MCF 10A (cell line): ENCODE measurements around the gene DKC1. TPM values are rescaled to one million over a fixed set of nuclear protein-coding genes. Genes with fewer than 3 reads are reported as not detected.

Experiments
- BruUV-seq: library from RNA; stranded (reverse); fragments of 400-500 nt; replicated peaks from 2 replicates; lab custom pipeline; 2021; lab: Mats Ljungman, UMichigan
- CTCF ChIA-PET: fragments of 300-600 bp; sonication (Branson Sonifier 250); formaldehyde crosslinking; extraction: SDS; loops from one replicate; lab custom pipeline; 2021; ENCODE audit warnings: antibody characterized with exemption, inconsistent platforms; lab: Yijun Ruan, JAX
- POLR2A ChIA-PET: fragments of 300-600, 350-650 bp; sonication (Branson Sonifier 250); formaldehyde crosslinking; extraction: SDS; loops from one replicate; lab custom pipeline; 2020; ENCODE audit warnings: antibody characterized with exemption, inconsistent platforms; lab: Yijun Ruan, JAX
- DNase-seq: peaks from one replicate; pipeline ENCODE4 v3.0.0-alpha.2; 2018; ENCODE audit not compliant: unreplicated experiment
- H3K27ac Mint-ChIP-seq: one replicate; pipeline ENCODE4 v1.8.0; 2022; ENCODE audit warnings: mild to moderate bottlenecking, low read depth, mixed read lengths; ENCODE audit not compliant: unreplicated experiment
- H3K27me3 Mint-ChIP-seq: one replicate; pipeline ENCODE4 v1.8.0; 2022; ENCODE audit warnings: mixed read lengths; ENCODE audit not compliant: insufficient read depth, unreplicated experiment
- H3K36me3 Mint-ChIP-seq: one replicate; pipeline ENCODE4 v1.8.0; 2022; ENCODE audit warnings: mild to moderate bottlenecking, moderate library complexity, mixed read lengths; ENCODE audit not compliant: insufficient read depth, unreplicated experiment
- H3K4me1 Mint-ChIP-seq: one replicate; pipeline ENCODE4 v1.8.0; 2022; ENCODE audit warnings: mixed read lengths; ENCODE audit not compliant: insufficient read depth, unreplicated experiment
- H3K4me3 Mint-ChIP-seq: one replicate; pipeline ENCODE4 v1.8.0; 2022; ENCODE audit warnings: mild to moderate bottlenecking, moderate library complexity, mixed read lengths; ENCODE audit not compliant: unreplicated experiment
- H3K9me3 Mint-ChIP-seq: one replicate; pipeline ENCODE4 v1.8.0; 2022; ENCODE audit warnings: mixed read lengths; ENCODE audit not compliant: unreplicated experiment
- CTCF ChIP-seq: fragments of 200-600 bp; IDR thresholded peaks from one replicate; pipeline ENCODE4 v1.8.0; 2022; ENCODE audit warnings: antibody characterized with exemption, mild to moderate bottlenecking; ENCODE audit not compliant: unreplicated experiment
- intact Hi-C: fragments of 100-400 bp; cut with micrococcal nuclease; formaldehyde crosslinking; loops from 2 replicates; pipeline ENCODE4 v1.14.1; 2022
- total RNA-seq: library from RNA; stranded (reverse); gene quantifications from 2 replicates; pipeline ENCODE4 v1.2.3, GENCODE V29; 2022

Gene DKC1
- total RNA-seq, 1 experiment from 2014 or later: 196 TPM

DNA sequence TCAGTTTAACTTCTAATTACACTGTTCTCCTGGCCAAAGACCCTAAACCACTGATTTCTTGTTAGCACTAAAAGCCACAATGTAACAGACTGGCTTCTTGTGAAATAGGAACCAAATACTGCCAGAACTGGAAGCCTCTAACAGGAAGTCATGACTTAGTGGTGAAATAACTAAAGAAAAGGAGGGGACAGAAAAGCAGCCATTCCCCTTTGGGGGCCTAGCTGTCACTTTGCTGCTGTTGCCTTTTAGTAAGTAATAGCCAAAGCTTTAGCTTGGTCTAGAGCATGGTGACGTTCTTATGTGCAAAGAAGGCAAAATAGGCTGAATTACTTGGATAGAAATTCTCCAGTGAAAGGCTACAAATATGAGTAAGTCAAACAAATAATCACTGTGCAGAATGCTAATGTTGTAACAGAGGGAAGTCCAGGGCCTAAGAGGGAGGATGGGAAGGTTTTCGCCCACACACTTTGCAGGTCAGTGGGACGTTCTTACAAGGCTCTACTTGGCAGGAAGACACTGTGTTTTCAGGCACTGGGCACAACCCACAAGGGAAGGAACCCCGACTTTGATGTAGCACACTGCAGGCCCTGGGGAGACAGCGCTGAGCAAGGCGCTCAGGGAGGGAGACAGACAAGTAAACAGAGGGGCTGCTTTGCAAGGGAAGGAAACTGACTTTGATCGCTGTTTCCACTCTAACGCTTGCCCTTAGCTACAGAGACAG, 28.4 kb upstream of the DKC1 start:
- Mint-ChIP-seq H3K27me3 (no peaks in the 10 kb centered on the region), H3K4me1 (peaks cover 89% of the 10 kb centered on the region), H3K4me3 (peak overlapping the region; percentile 12), H3K27ac (peak overlapping the region; percentile 77), H3K9me3 (no peaks in the 10 kb centered on the region), H3K36me3 (no peaks in the 10 kb centered on the region)
- TSS peak; percentile 41 for BruUV-seq
- intact Hi-C loops: no loop called here
- no peak for TF ChIP-seq CTCF
- ChIA-PET POLR2A (interaction anchor here (0.5 to 3.0 kb wide), 11 partner anchors 9 to 362 kb away, joined by 3 to 18 read pairs (median 3); partner anchors contain the start of genes EMD and GAB3), CTCF (interaction anchor here (0.8 to 1.0 kb wide), 2 partner anchors 13 to 92 kb away, joined by 3 read pairs; no protein-coding TSS in a partner anchor)
- peak; percentile 89 for DNase-seq

- H3K4me3 Mint-ChIP-seq: peak overlapping the region; percentile 46
- ChIA-PET POLR2A (interaction anchor here (0.6 to 3.8 kb wide), 11 partner anchors 8 to 195 kb away, joined by 3 to 26 read pairs (median 4); partner anchors contain the start of genes DKC1 and GAB3), CTCF (interaction anchor here (0.6 to 1.5 kb wide), 5 partner anchors 13 to 51 kb away, joined by 3 to 10 read pairs (median 4); no protein-coding TSS in a partner anchor)
- H3K36me3 Mint-ChIP-seq: no peaks in the 10 kb centered on the region
- H3K27me3 Mint-ChIP-seq: no peaks in the 10 kb centered on the region
- H3K4me1 Mint-ChIP-seq: peaks cover 73% of the 10 kb centered on the region
- TF ChIP-seq CTCF: no peak
- H3K9me3 Mint-ChIP-seq: no peaks in the 10 kb centered on the region
- peak overlapping the region; percentile 84 for H3K27ac Mint-ChIP-seq
- BruUV-seq: no TSS peak
- DNase-seq: peak; percentile 86
- intact Hi-C loops: no loop called here
Measured at GRCh38 chrX:154735695-154736393, 26.8 kb upstream of the DKC1 start.

DNA sequence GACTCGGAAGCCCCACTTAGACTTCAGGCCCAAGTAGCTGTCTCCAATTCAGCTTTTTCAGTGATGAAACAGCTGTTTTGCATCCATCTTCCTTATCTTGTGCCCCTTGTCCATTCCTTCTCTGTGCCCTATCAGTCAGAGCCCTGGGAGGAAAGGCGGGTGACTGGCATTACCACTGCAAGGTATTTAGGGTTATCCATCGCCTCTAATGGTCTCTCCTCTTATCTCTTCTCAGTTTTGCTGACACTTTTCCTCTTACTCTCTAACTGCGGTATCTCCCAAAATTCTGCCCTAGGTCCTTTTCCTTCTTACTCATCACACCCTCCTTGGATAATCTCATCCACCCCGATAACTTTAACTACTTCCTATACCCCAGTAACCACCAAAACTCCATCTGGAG, 25.5 kb upstream of the DKC1 start:
- no peak overlapping the region for H3K4me3 Mint-ChIP-seq
- POLR2A ChIA-PET: interaction anchor here (1.0 to 3.8 kb wide), 4 partner anchors 9 to 40 kb away, joined by 3 to 26 read pairs (median 7); no protein-coding TSS in a partner anchor
- peak overlapping the region; percentile 84 for H3K27ac Mint-ChIP-seq
- CTCF ChIA-PET: interaction anchor here (0.9 to 4.8 kb wide), 3 partner anchors 10 to 25 kb away, joined by 3 to 35 read pairs (median 6); no protein-coding TSS in a partner anchor
- DNase-seq: no peak
- H3K27me3 Mint-ChIP-seq: no peaks in the 10 kb centered on the region
- H3K9me3 Mint-ChIP-seq: no peaks in the 10 kb centered on the region
- intact Hi-C loops: no loop called here
- TF ChIP-seq CTCF: no peak
- peaks cover 60% of the 10 kb centered on the region for H3K4me1 Mint-ChIP-seq
- H3K36me3 Mint-ChIP-seq: no peaks in the 10 kb centered on the region
- BruUV-seq: no TSS peak
